WTC11 (cell line): ENCODE results near the gene C11orf58. TPM values are rescaled to one million over a fixed set of nuclear protein-coding genes. Genes with fewer than 3 reads are reported as not detected.

ENCODE experiments used
- ATAC-seq: fragments of 200-7000 bp; cut with Tn5 transposase; 2 replicates; pipeline ENCODE4 v1.10.0; 2021; ENCODE audit warnings: mild to moderate bottlenecking, moderate library complexity
- CTCF ChIA-PET: fragments of 300-600 bp; sonication (Branson Sonifier 250); formaldehyde crosslinking; loops from one replicate; lab custom pipeline; 2021; ENCODE audit warnings: antibody characterized with exemption; lab: Charles Lee
- POLR2A ChIA-PET: fragments of 350-600 bp; sonication (Branson Sonifier 250); formaldehyde crosslinking; loops from one replicate; lab custom pipeline; 2021; ENCODE audit warnings: antibody characterized with exemption; lab: Charles Lee
- DNase-seq: peaks from one replicate; pipeline ENCODE4 v3.0.0; 2021; ENCODE audit warnings: low spot score
- H3K27ac Mint-ChIP-seq: 2 replicates; pipeline ENCODE4 v1.8.0; 2021; ENCODE audit warnings: mixed read lengths
- H3K27me3 Mint-ChIP-seq: 2 replicates; pipeline ENCODE4 v1.8.0; 2021; ENCODE audit warnings: low read depth, mild to moderate bottlenecking, moderate library complexity, mixed read lengths
- H3K36me3 Mint-ChIP-seq: 2 replicates; pipeline ENCODE4 v1.8.0; 2021; ENCODE audit warnings: mixed read lengths
- H3K4me1 Mint-ChIP-seq: 2 replicates; pipeline ENCODE4 v1.8.0; 2022; ENCODE audit warnings: mixed read lengths
- H3K4me3 Mint-ChIP-seq: 2 replicates; pipeline ENCODE4 v1.8.0; 2021; ENCODE audit warnings: mild to moderate bottlenecking, moderate library complexity, mixed read lengths
- H3K9me3 Mint-ChIP-seq: 2 replicates; pipeline ENCODE4 v1.8.0; 2021; ENCODE audit warnings: mixed read lengths
- ATF6 ChIP-seq: sonication (generic); formaldehyde crosslinking; IDR thresholded peaks from 2 replicates; pipeline ENCODE4 v1.8.1; 2023; ENCODE audit warnings: mild to moderate bottlenecking, missing genetic modification reagents
- CBFB ChIP-seq: sonication (generic); formaldehyde crosslinking; IDR thresholded peaks from 2 replicates; pipeline ENCODE4 v1.8.1; 2022; ENCODE audit warnings: mild to moderate bottlenecking, low read depth, missing genetic modification reagents
- CREM ChIP-seq: sonication (generic); formaldehyde crosslinking; IDR thresholded peaks from 2 replicates; pipeline ENCODE4 v1.8.1; 2022; ENCODE audit warnings: mild to moderate bottlenecking, missing genetic modification reagents, moderate library complexity
- CTCF ChIP-seq: fragments of 200-600 bp; IDR thresholded peaks from 2 replicates; pipeline ENCODE4 v1.8.0; 2022; ENCODE audit warnings: antibody characterized with exemption
- GTF2I ChIP-seq: fragments of 250-450 bp; sonication (Bioruptor Pico); conservative IDR thresholded peaks from 2 replicates; pipeline ENCODE4 v1.4.0; 2021; ENCODE audit warnings: mild to moderate bottlenecking
- MXD4 ChIP-seq: fragments of 250-450 bp; sonication (Bioruptor Pico); IDR thresholded peaks from 2 replicates; pipeline ENCODE4 v1.8.0; 2021; ENCODE audit warnings: mild to moderate bottlenecking, moderate library complexity, borderline replicate concordance
- PREB ChIP-seq: sonication (generic); formaldehyde crosslinking; IDR thresholded peaks from 2 replicates; pipeline ENCODE4 v1.8.1; 2022; ENCODE audit warnings: mild to moderate bottlenecking, missing genetic modification reagents, moderate library complexity, borderline replicate concordance
- SMAD4 ChIP-seq: sonication (generic); formaldehyde crosslinking; IDR thresholded peaks from 2 replicates; pipeline ENCODE4 v1.8.0; 2022; ENCODE audit warnings: mild to moderate bottlenecking, missing genetic modification reagents
- SOX15 ChIP-seq: fragments of 250-450 bp; sonication (Bioruptor Pico); IDR thresholded peaks from 2 replicates; pipeline ENCODE4 v1.9.0; 2021; ENCODE audit warnings: mild to moderate bottlenecking
- STAT6 ChIP-seq: sonication (generic); formaldehyde crosslinking; conservative IDR thresholded peaks from 2 replicates; pipeline ENCODE4 v1.8.1; 2023; ENCODE audit warnings: mild to moderate bottlenecking, low read depth, missing genetic modification reagents, moderate library complexity
- TCF7 ChIP-seq: sonication (generic); formaldehyde crosslinking; IDR thresholded peaks from 2 replicates; pipeline ENCODE4 v1.8.0; 2022; ENCODE audit warnings: mild to moderate bottlenecking, low read depth, missing genetic modification reagents, moderate library complexity
- ZNF138 ChIP-seq: sonication (generic); formaldehyde crosslinking; conservative IDR thresholded peaks from 2 replicates; pipeline ENCODE4 v1.8.1; 2022; ENCODE audit warnings: mild to moderate bottlenecking, moderate library complexity, missing genetic modification reagents
- ZNF263 ChIP-seq: sonication (generic); formaldehyde crosslinking; IDR thresholded peaks from 2 replicates; pipeline ENCODE4 v1.8.1; 2022; ENCODE audit warnings: low read depth, mild to moderate bottlenecking, moderate library complexity, missing genetic modification reagents
- ZNF317 ChIP-seq: sonication (generic); formaldehyde crosslinking; IDR thresholded peaks from 2 replicates; pipeline ENCODE4 v1.8.1; 2023; ENCODE audit warnings: low read depth, mild to moderate bottlenecking, moderate library complexity, missing genetic modification reagents, borderline replicate concordance
- total RNA-seq: library from RNA; stranded (reverse); gene quantifications from 3 replicates; pipeline ENCODE4 v1.2.3, GENCODE V29; 2021
- TF ChIP-seq, protein P1 (sequence below): sonication (generic); formaldehyde crosslinking; IDR thresholded peaks from 2 replicates; pipeline ENCODE4 v1.8.1; 2022; ENCODE audit warnings: low read depth, mild to moderate bottlenecking, moderate library complexity, missing genetic modification reagents, borderline replicate concordance
- TF ChIP-seq, protein P2 (sequence below): sonication (generic); formaldehyde crosslinking; IDR thresholded peaks from 2 replicates; pipeline ENCODE4 v1.8.0; 2022; ENCODE audit warnings: mild to moderate bottlenecking, missing genetic modification reagents

Gene C11orf58
- total RNA-seq, 1 experiment from 2014 or later: 141 TPM

DNA sequence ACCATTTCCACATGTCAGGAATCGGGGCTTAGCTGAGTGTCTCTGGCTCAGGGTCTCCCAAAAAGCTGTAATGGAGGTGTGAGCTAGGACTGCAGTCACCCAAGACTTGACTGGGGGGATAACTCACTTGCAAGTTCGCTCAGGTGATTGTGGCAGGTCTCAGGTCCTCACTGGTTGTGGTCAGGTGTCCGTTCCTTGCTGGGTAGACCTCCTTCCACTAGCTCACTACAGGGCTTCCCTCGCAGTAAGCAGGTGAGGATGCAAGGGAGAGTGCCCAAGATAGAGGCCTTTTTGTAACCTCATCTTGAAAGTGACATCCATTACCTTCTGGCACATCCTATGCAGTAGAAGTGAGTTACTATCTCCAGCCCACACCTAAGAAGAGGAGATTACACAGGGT, 29.5 kb downstream of the C11orf58 start:
- no peaks in the 10 kb centered on the region for H3K9me3 Mint-ChIP-seq
- ATAC-seq (no peak), DNase-seq (no peak)
- no peaks in the 10 kb centered on the region for H3K4me1 Mint-ChIP-seq
- H3K4me3 Mint-ChIP-seq: no peak overlapping the region
- no peaks in the 10 kb centered on the region for H3K27me3 Mint-ChIP-seq
- ChIA-PET CTCF (interaction anchor here (1.2 kb wide), 1 partner anchor 18 kb away, joined by 5 read pairs; no protein-coding TSS in a partner anchor), POLR2A (no interaction called here)
- H3K36me3 Mint-ChIP-seq: no peaks in the 10 kb centered on the region
- H3K27ac Mint-ChIP-seq: no peak overlapping the region
- TF ChIP-seq ZNF317 (CRISPR knock-in tag) (no peak), GTF2I (no peak), TCF7 (CRISPR knock-in tag) (no peak), ATF6 (CRISPR knock-in tag) (no peak), CREM (no peak), CTCF (no peak), STAT6 (CRISPR knock-in tag) (no peak)

GRCh38 chr11:16769386-16769785, 30.9 kb downstream of the C11orf58 start:
- TF ChIP-seq, protein P1, sequence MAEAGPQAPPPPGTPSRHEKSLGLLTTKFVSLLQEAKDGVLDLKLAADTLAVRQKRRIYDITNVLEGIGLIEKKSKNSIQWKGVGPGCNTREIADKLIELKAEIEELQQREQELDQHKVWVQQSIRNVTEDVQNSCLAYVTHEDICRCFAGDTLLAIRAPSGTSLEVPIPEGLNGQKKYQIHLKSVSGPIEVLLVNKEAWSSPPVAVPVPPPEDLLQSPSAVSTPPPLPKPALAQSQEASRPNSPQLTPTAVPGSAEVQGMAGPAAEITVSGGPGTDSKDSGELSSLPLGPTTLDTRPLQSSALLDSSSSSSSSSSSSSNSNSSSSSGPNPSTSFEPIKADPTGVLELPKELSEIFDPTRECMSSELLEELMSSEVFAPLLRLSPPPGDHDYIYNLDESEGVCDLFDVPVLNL (CRISPR knock-in tag): no peak
- TF ChIP-seq ZNF263 (no peak), ZNF138 (CRISPR knock-in tag) (no peak), PREB (no peak)
- Mint-ChIP-seq H3K27ac (no peak overlapping the region), H3K36me3 (no peaks in the 10 kb centered on the region), H3K4me3 (no peak overlapping the region), H3K9me3 (no peaks in the 10 kb centered on the region), H3K4me1 (no peaks in the 10 kb centered on the region; the same call in 1 of the 2 replicates), H3K27me3 (no peaks in the 10 kb centered on the region)
- ChIA-PET CTCF (no interaction called here), POLR2A (no interaction called here)
- ATAC-seq (no peak), DNase-seq (no peak)

DNA sequence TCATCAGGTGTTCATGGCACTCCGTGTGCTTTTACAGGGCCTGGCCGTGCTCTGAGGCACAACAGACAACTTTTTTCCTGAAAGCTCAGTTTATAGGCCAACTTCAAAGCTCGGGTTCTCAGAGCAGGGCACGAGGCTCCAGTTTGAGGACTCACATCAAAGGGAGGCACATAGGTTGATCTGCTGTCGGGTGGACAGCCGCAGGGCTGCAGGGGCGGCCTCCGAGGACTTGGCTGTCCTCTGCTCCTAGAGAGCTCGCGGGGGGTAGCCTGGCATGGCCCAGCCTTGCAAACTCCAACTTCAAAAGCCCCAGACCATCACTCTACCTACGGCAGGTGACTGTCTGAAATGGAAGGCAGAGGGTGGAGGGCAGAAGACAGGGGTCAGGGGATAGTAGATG, 31.6 kb downstream of the C11orf58 start:
- Mint-ChIP-seq H3K36me3 (no peaks in the 10 kb centered on the region), H3K27ac (no peak overlapping the region), H3K27me3 (no peaks in the 10 kb centered on the region), H3K9me3 (no peaks in the 10 kb centered on the region), H3K4me3 (no peak overlapping the region), H3K4me1 (peaks cover 6% of the 10 kb centered on the region)
- ChIA-PET POLR2A (no interaction called here), CTCF (interaction anchor here (0.6 kb wide), 1 partner anchor 69 kb away, joined by 3 read pairs; no protein-coding TSS in a partner anchor)
- ATAC-seq: no peak
- no peak for DNase-seq
- TF ChIP-seq CBFB (CRISPR knock-in tag): no peak
- TF ChIP-seq, protein P1 (CRISPR knock-in tag): no peak
- no peak for TF ChIP-seq SOX15
- no peak for TF ChIP-seq SMAD4 (CRISPR knock-in tag)
- TF ChIP-seq, protein P2, sequence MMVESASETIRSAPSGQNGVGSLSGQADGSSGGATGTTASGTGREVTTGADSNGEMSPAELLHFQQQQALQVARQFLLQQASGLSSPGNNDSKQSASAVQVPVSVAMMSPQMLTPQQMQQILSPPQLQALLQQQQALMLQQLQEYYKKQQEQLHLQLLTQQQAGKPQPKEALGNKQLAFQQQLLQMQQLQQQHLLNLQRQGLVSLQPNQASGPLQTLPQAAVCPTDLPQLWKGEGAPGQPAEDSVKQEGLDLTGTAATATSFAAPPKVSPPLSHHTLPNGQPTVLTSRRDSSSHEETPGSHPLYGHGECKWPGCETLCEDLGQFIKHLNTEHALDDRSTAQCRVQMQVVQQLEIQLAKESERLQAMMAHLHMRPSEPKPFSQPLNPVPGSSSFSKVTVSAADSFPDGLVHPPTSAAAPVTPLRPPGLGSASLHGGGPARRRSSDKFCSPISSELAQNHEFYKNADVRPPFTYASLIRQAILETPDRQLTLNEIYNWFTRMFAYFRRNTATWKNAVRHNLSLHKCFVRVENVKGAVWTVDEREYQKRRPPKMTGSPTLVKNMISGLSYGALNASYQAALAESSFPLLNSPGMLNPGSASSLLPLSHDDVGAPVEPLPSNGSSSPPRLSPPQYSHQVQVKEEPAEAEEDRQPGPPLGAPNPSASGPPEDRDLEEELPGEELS (CRISPR knock-in tag): no peak
- TF ChIP-seq MXD4 (CRISPR knock-in tag): no peak
